ENCODE data around the gene PLA2G12A.

PLA2G12A gene

GRCh38 chr4:109749388-109750082 is 19.7 kb upstream of the PLA2G12A start:
- ChIA-PET CTCF (no interaction called here), POLR2A (no interaction called here)
- no peak for DNase-seq (ENCODE audit: extremely low spot score)
- no peak for TF ChIP-seq FOXA1 (IDR thresholded peaks at IDR 0.05)

GRCh38 chr4:109748114-109748513 is 18.2 kb upstream of the PLA2G12A start:
- TF ChIP-seq BHLHE40 (IDR thresholded peaks at IDR 0.05; ENCODE audit: borderline replicate concordance) (no peak), TARDBP (IDR thresholded peaks at IDR 0.05) (no peak), PKNOX1 (IDR thresholded peaks at IDR 0.05) (no peak), SP1 (IDR thresholded peaks at IDR 0.05) (no peak), SUZ12 (IDR thresholded peaks at IDR 0.05) (no peak), L3MBTL2 (conservative IDR thresholded peaks at IDR 0.05) (no peak), HDGF (IDR thresholded peaks at IDR 0.05; ENCODE audit: borderline replicate concordance) (no peak), FOXM1 (IDR thresholded peaks at IDR 0.05; ENCODE audit: borderline replicate concordance) (no peak), ZNF384 (IDR thresholded peaks at IDR 0.05) (no peak), CTBP1 (IDR thresholded peaks at IDR 0.05; ENCODE audit: borderline replicate concordance) (no peak), ELF4 (IDR thresholded peaks at IDR 0.05) (no peak), NFRKB (IDR thresholded peaks at IDR 0.05) (no peak), ARNT (IDR thresholded peaks at IDR 0.05) (no peak), FOXA1 (IDR thresholded peaks at IDR 0.05) (no peak), LEF1 (IDR thresholded peaks at IDR 0.05; ENCODE audit: borderline replicate concordance) (no peak), FOXK2 (IDR thresholded peaks at IDR 0.05) (no peak)
- ChIA-PET POLR2A (no interaction called here), CTCF (no interaction called here)
- DNase-seq (ENCODE audit: extremely low spot score): no peak

DNA sequence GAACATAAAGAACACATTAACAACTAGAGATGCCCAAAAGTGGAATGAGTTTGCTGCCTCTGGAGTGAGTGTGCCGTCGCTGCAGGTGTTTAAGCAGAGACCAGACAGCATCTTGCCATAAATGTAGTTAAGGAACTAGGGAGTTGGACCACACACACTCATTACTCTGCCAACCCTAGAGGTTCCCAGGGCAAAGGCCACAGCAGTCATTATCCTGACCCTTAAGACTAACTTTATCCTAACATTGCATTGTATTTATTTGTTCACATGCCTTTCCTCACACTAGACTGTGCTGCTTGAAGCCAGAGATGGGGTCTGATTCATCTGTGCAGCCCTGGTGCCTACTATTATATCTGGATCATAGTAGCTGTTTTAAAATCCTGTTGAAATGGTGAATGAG is 16.9 kb upstream of the PLA2G12A start:
- POLR2A ChIA-PET: no interaction called here
- CTCF ChIA-PET: interaction anchor here (0.6 kb wide), 2 partner anchors 15 to 354 kb away, joined by 3 to 4 read pairs; no protein-coding TSS in a partner anchor

GRCh38 chr4:109745830-109746229 is 16.0 kb upstream of the PLA2G12A start:
- POLR2A ChIA-PET: no interaction called here
- CTCF ChIA-PET: no interaction called here
- TF ChIP-seq HDGF (IDR thresholded peaks at IDR 0.05; ENCODE audit: borderline replicate concordance) (no peak), FOXM1 (IDR thresholded peaks at IDR 0.05; ENCODE audit: borderline replicate concordance) (no peak), SUZ12 (IDR thresholded peaks at IDR 0.05) (no peak), BHLHE40 (IDR thresholded peaks at IDR 0.05; ENCODE audit: borderline replicate concordance) (no peak), FOXK2 (IDR thresholded peaks at IDR 0.05) (no peak), SP1 (IDR thresholded peaks at IDR 0.05) (no peak), LEF1 (IDR thresholded peaks at IDR 0.05; ENCODE audit: borderline replicate concordance) (no peak), NFRKB (IDR thresholded peaks at IDR 0.05) (no peak), L3MBTL2 (conservative IDR thresholded peaks at IDR 0.05) (no peak), TARDBP (IDR thresholded peaks at IDR 0.05) (no peak), FOXA1 (IDR thresholded peaks at IDR 0.05) (no peak), PKNOX1 (IDR thresholded peaks at IDR 0.05) (no peak), ELF4 (IDR thresholded peaks at IDR 0.05) (no peak), CTBP1 (IDR thresholded peaks at IDR 0.05; ENCODE audit: borderline replicate concordance) (no peak), ZNF384 (IDR thresholded peaks at IDR 0.05) (no peak), ARNT (IDR thresholded peaks at IDR 0.05) (no peak)
- no peak for DNase-seq (ENCODE audit: extremely low spot score)

More for the DNA sequence above, 16.9 kb upstream of the PLA2G12A start:
- TF ChIP-seq ELF4 (IDR thresholded peaks at IDR 0.05): no peak
- TF ChIP-seq SUZ12 (IDR thresholded peaks at IDR 0.05): no peak
- no peak for TF ChIP-seq ARNT (IDR thresholded peaks at IDR 0.05)
- DNase-seq (ENCODE audit: extremely low spot score): no peak

DNA sequence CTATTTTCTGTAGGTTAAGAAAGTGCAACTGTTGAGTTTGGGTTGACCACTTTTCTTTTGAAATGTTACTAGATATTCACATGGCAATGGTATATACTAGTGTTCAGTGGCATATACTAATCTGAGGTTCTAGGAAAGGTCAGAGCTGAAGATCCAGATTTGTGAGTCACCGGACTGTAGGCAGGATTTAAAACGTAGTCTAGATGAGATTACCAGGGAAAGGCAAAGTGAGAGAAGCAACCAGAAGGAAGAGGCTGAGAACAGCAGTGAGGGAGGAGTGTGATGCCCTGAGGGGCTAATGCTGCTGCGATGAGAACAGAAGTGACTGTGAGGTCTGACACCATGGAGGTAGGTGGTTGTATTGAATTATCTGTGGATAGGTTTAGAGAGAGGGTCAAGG is 9.7 kb upstream of the PLA2G12A start:
- TF ChIP-seq HDGF (IDR thresholded peaks at IDR 0.05; ENCODE audit: borderline replicate concordance): no peak
- TF ChIP-seq LEF1 (IDR thresholded peaks at IDR 0.05; ENCODE audit: borderline replicate concordance): no peak
- no peak for TF ChIP-seq TARDBP (IDR thresholded peaks at IDR 0.05)
- TF ChIP-seq CTBP1 (IDR thresholded peaks at IDR 0.05; ENCODE audit: borderline replicate concordance): no peak
- TF ChIP-seq ELF4 (IDR thresholded peaks at IDR 0.05): no peak
- no peak for TF ChIP-seq ARNT (IDR thresholded peaks at IDR 0.05)
- no peak for TF ChIP-seq NFRKB (IDR thresholded peaks at IDR 0.05)
- TF ChIP-seq FOXA1 (IDR thresholded peaks at IDR 0.05): no peak
- CTCF ChIA-PET: no interaction called here
- POLR2A ChIA-PET: no interaction called here
- no peak for DNase-seq (ENCODE audit: extremely low spot score)

- CTCF ChIA-PET: no interaction called here
- no peak for TF ChIP-seq ARNT (IDR thresholded peaks at IDR 0.05)
- no peak for TF ChIP-seq FOXM1 (IDR thresholded peaks at IDR 0.05; ENCODE audit: borderline replicate concordance)
- DNase-seq (ENCODE audit: extremely low spot score): no peak
- POLR2A ChIA-PET: no interaction called here
These were observed 8.4 kb upstream of the PLA2G12A start for GRCh38 chr4:109738104-109738872.
